GM21390 (cell line): ENCODE results near the gene RBFOX2.
"Not testable (repeated sequence)": the region's sequence is repeated elsewhere in the genome, so short reads cannot be mapped to it uniquely, and the experiment has no call there.

Experiments
- ATAC-seq: cut with Tn5 transposase; IDR thresholded peaks from one replicate; pipeline ENCODE4 v1.9.1; 2021; ENCODE audit not compliant: unreplicated experiment

Gene RBFOX2

GRCh38 chr22:36010090-36010489 is 18.5 kb downstream of the RBFOX2 start:
- ATAC-seq: no peak

- ATAC-seq: no peak
Measured at GRCh38 chr22:36009085-36009484, 19.5 kb downstream of the RBFOX2 start.

- ATAC-seq: no peak
Measured at GRCh38 chr22:36008565-36008964, 20.1 kb downstream of the RBFOX2 start.

GRCh38 chr22:36008131-36008530 is 20.5 kb downstream of the RBFOX2 start:
- no peak for ATAC-seq

- no peak for ATAC-seq
Measured at GRCh38 chr22:36003972-36004674, 24.5 kb downstream of the RBFOX2 start.

- no peak for ATAC-seq
Measured at GRCh38 chr22:36002718-36003260, 25.8 kb downstream of the RBFOX2 start.

GRCh38 chr22:36002084-36002483 is 26.5 kb downstream of the RBFOX2 start:
- no peak for ATAC-seq

- ATAC-seq: no peak
Measured at GRCh38 chr22:35998748-35999147, 29.9 kb downstream of the RBFOX2 start.

GRCh38 chr22:35997438-35997837 is 31.2 kb downstream of the RBFOX2 start:
- no peak for ATAC-seq

GRCh38 chr22:35996596-35996995 is 32.0 kb downstream of the RBFOX2 start:
- ATAC-seq: no peak

- ATAC-seq: no peak
Measured at GRCh38 chr22:35995772-35996171, 32.9 kb downstream of the RBFOX2 start.

GRCh38 chr22:35995348-35995747 is 33.3 kb downstream of the RBFOX2 start:
- no peak for ATAC-seq

GRCh38 chr22:35993727-35994126 is 34.9 kb downstream of the RBFOX2 start:
- ATAC-seq: not testable (repeated sequence)

GRCh38 chr22:35993048-35993714 is 35.4 kb downstream of the RBFOX2 start:
- no peak for ATAC-seq

GRCh38 chr22:35991168-35991567 is 37.5 kb downstream of the RBFOX2 start:
- no peak for ATAC-seq

GRCh38 chr22:35988030-35988429 is 40.6 kb downstream of the RBFOX2 start:
- no peak for ATAC-seq

- ATAC-seq: no peak
Measured at GRCh38 chr22:35987487-35987886, 41.1 kb downstream of the RBFOX2 start.

- no peak for ATAC-seq
Measured at GRCh38 chr22:35986088-35986487, 42.5 kb downstream of the RBFOX2 start.

- ATAC-seq: no peak
Measured at GRCh38 chr22:35985371-35985770, 43.3 kb downstream of the RBFOX2 start.

- no peak for ATAC-seq
Measured at GRCh38 chr22:35984183-35985175, 44.1 kb downstream of the RBFOX2 start.

GRCh38 chr22:35981900-35982299 is 46.7 kb downstream of the RBFOX2 start:
- ATAC-seq: no peak
